GM12878 (cell line): Measurements from ENCODE around the gene CREBRF. TPM values are rescaled to one million over a fixed set of nuclear protein-coding genes. Genes with fewer than 3 reads are reported as not detected.

Experiments
- ATAC-seq: fragments of 200-7000 bp; cut with Tn5 transposase; 3 replicates; pipeline ENCODE4 v1.9.1; 2020; ENCODE audit warnings: mild to moderate bottlenecking, moderate library complexity
- BruUV-seq: library from RNA; stranded (reverse); fragments of 400-500 nt; replicated peaks from 2 replicates; lab custom pipeline; 2021; lab: Mats Ljungman, UMichigan
- CTCF ChIA-PET: fragments of 300-600 bp; sonication (Branson Sonifier 250); formaldehyde crosslinking; extraction: SDS; loops from one replicate; lab custom pipeline; 2021; ENCODE audit warnings: inconsistent platforms; lab: Yijun Ruan, JAX
- POLR2A ChIA-PET: fragments of 350-600 bp; formaldehyde crosslinking; extraction: SDS; loops from one replicate; lab custom pipeline; 2021; ENCODE audit warnings: inconsistent platforms; lab: Charles Lee
- RAD21 ChIA-PET: fragments of 300-600 bp; sonication (Branson Sonifier 250); formaldehyde crosslinking; loops from one replicate; lab custom pipeline; 2023; ENCODE audit warnings: antibody characterized with exemption; ENCODE audit not compliant: unreplicated experiment; lab: Charles Lee
- SMC1A ChIA-PET: fragments of 300-600 bp; sonication (Branson Sonifier 250); formaldehyde crosslinking; loops from one replicate; lab custom pipeline; 2023; ENCODE audit not compliant: unreplicated experiment, uncharacterized antibody; lab: Charles Lee
- DNase-seq: peaks from one replicate; pipeline ENCODE4 v3.0.0-alpha.2; 2011; ENCODE audit warnings: low read depth, low spot score
- FAIRE-seq: peaks from 3 replicates; lab custom pipeline; 2011; peaks lifted over from hg19 to GRCh38; lab: Jason Lieb, UNC
- H2AFZ ChIP-seq: 2 replicates; pipeline ENCODE4 v1.6.0; 2011; ENCODE audit warnings: low read depth, low read length, control low read depth; ENCODE audit not compliant: control insufficient read depth
- H3K27ac ChIP-seq: 2 replicates; pipeline ENCODE4 v1.5.1; 2011; ENCODE audit warnings: control low read depth; ENCODE audit not compliant: control insufficient read depth, insufficient read depth
- H3K27me3 ChIP-seq, 2 experiments: replicated peaks in 1 of 2; 2 replicates each; pipeline versions ENCODE4 v1.6.0 to v1.6.1; 2011; ENCODE audit warnings: low read length in 1 of 2; ENCODE audit not compliant: control insufficient read depth in 2 of 2, insufficient read depth in 2 of 2
- H3K36me3 ChIP-seq, 2 experiments: 2 replicates each; pipeline ENCODE4 v1.5.1; 2011; ENCODE audit warnings: low read length in 1 of 2; ENCODE audit not compliant: control insufficient read depth in 2 of 2, insufficient read depth in 2 of 2
- H3K4me1 ChIP-seq: 2 replicates; pipeline ENCODE4 v1.6.1; 2011; ENCODE audit warnings: mild to moderate bottlenecking, low read length, moderate library complexity, mixed read lengths; ENCODE audit not compliant: control insufficient read depth, insufficient read depth
- H3K4me2 ChIP-seq: 2 replicates; pipeline ENCODE4 v1.6.0; 2011; ENCODE audit warnings: control low read depth; ENCODE audit not compliant: control insufficient read depth, insufficient read depth
- H3K4me3 ChIP-seq: fragments of 200-600 bp; sonication (generic); 2 replicates; pipeline ENCODE4 v1.5.1; 2016
- H3K79me2 ChIP-seq: 2 replicates; pipeline ENCODE4 v1.6.0; 2011; ENCODE audit warnings: low read length; ENCODE audit not compliant: control insufficient read depth, insufficient read depth
- H3K9ac ChIP-seq: 2 replicates; pipeline ENCODE4 v1.8.0; 2011; ENCODE audit warnings: low read length, control low read depth, mixed read lengths; ENCODE audit not compliant: control insufficient read depth, insufficient read depth
- H3K9me3 ChIP-seq: replicated peaks from 3 replicates; pipeline ENCODE4 v1.5.1; 2011; ENCODE audit warnings: mild to moderate bottlenecking, low read length; ENCODE audit not compliant: control insufficient read depth, insufficient read depth
- H4K20me1 ChIP-seq: 2 replicates; pipeline ENCODE4 v1.6.0; 2011; ENCODE audit not compliant: control insufficient read depth, insufficient read depth
- ASH2L ChIP-seq: fragments of 300-600, 200-600 bp; sonication (generic); IDR thresholded peaks from 2 replicates; pipeline ENCODE4 v1.6.1; 2017; ENCODE audit warnings: low read depth, mild to moderate bottlenecking, borderline replicate concordance
- BCL11A ChIP-seq: IDR thresholded peaks from 2 replicates; pipeline ENCODE4 v1.6.1; 2011; ENCODE audit warnings: low read depth, low read length
- CHD1 ChIP-seq: IDR thresholded peaks from 2 replicates; pipeline ENCODE4 v1.6.1; 2012; ENCODE audit warnings: low read depth, low read length, improper control_type of control experiment
- CREB1 ChIP-seq: IDR thresholded peaks from 2 replicates; pipeline ENCODE4 v1.6.1; 2012; ENCODE audit warnings: low read depth, mild to moderate bottlenecking, inconsistent platforms
- IKZF1 ChIP-seq: fragments of 450-650 bp; conservative IDR thresholded peaks from 2 replicates; pipeline ENCODE4 v1.6.1; 2017; ENCODE audit warnings: antibody characterized with exemption, mild to moderate bottlenecking
- NR2C1 ChIP-seq: fragments of 450-650 bp; IDR thresholded peaks from 2 replicates; pipeline ENCODE4 v1.6.1; 2017; ENCODE audit warnings: antibody characterized with exemption, mild to moderate bottlenecking, moderate library complexity
- NR2F1 ChIP-seq: fragments of 450-650 bp; conservative IDR thresholded peaks from 2 replicates; pipeline ENCODE4 v1.6.1; 2017; ENCODE audit warnings: mild to moderate bottlenecking
- PAX8 ChIP-seq: fragments of 450-650 bp; IDR thresholded peaks from 2 replicates; pipeline ENCODE4 v1.6.1; 2017; ENCODE audit warnings: mild to moderate bottlenecking, moderate library complexity
- RBBP5 ChIP-seq: fragments of 200-600 bp; sonication (generic); conservative IDR thresholded peaks from 2 replicates; pipeline ENCODE4 v1.6.1; 2016
- RUNX3 ChIP-seq: IDR thresholded peaks from 2 replicates; pipeline ENCODE4 v1.6.1; 2012; ENCODE audit warnings: low read length, inconsistent platforms
- SMC3 ChIP-seq: IDR thresholded peaks from 2 replicates; pipeline ENCODE4 v1.6.1; 2011; ENCODE audit warnings: low read length, improper control_type of control experiment, borderline replicate concordance
- SP1 ChIP-seq: IDR thresholded peaks from one replicate; pipeline ENCODE4 v1.6.1; 2011; ENCODE audit warnings: low read depth, low read length
- SREBF1 ChIP-seq: IDR thresholded peaks from 2 replicates; pipeline ENCODE4 v1.6.1; 2012; ENCODE audit warnings: mild to moderate bottlenecking, low read length
- SRF ChIP-seq, 2 experiments: IDR thresholded peaks; 2 replicates each; pipeline ENCODE4 v1.6.1; 2011; ENCODE audit warnings: low read depth in 2 of 2, low read length in 2 of 2, mild to moderate bottlenecking in 1 of 2, moderate library complexity in 1 of 2
- TARDBP ChIP-seq: IDR thresholded peaks from 2 replicates; pipeline ENCODE4 v1.6.1; 2016; ENCODE audit warnings: borderline replicate concordance
- TCF3 ChIP-seq: IDR thresholded peaks from 2 replicates; pipeline ENCODE4 v1.6.1; 2012; ENCODE audit warnings: low read depth, mild to moderate bottlenecking, low read length, borderline replicate concordance; ENCODE audit not compliant: insufficient read depth
- TCF7 ChIP-seq: IDR thresholded peaks from 2 replicates; pipeline ENCODE4 v1.6.1; 2014; ENCODE audit warnings: antibody characterized with exemption, borderline replicate concordance
- ZSCAN29 ChIP-seq: fragments of 450-650 bp; IDR thresholded peaks from 2 replicates; pipeline ENCODE4 v1.6.1; 2017; ENCODE audit warnings: mild to moderate bottlenecking, moderate library complexity
- WGBS: methylation state at CpG from one replicate; pipeline ENCODE4 v1.1.6; 2016; ENCODE audit warnings: low lambda C conversion rate; ENCODE audit not compliant: insufficient replicate concordance, insufficient coverage; ENCODE audit errors: missing lambda C conversion rate; 5-methylcytosine and 5-hydroxymethylcytosine counted together
- in situ Hi-C: fragments of 300-500 bp; cut with MboI; formaldehyde crosslinking; loops from 9 replicates; pipeline ENCODE4 v1.14.3; 2018; ENCODE audit warnings: mixed read lengths
- intact Hi-C: fragments of 100-400 bp; cut with micrococcal nuclease; formaldehyde crosslinking; loops from one replicate; pipeline ENCODE4 v1.14.2; 2022; ENCODE audit not compliant: unreplicated experiment
- polyA plus RNA-seq, 11 experiments: library from polyadenylated mRNA; depleted of rRNA in 4 of 11; unstranded in 6 of 11; stranded (reverse) in 5 of 11; fragments of >200 nt; fragmentation: Nextera tagmentation in 4 of 11; fragmentation: Illumina TruSeq in 1 of 11; extraction: Ambion mirVana in 4 of 11; extraction: Trizol in 1 of 11; gene quantifications; 1 replicate in 1 of 11; 2 replicates in 10 of 11; pipeline versions ENCODE4 v1.2.1 to v1.2.3, GENCODE V29; 2011 to 2016; ENCODE audit warnings: inconsistent platforms in 2 of 11, missing spikeins in 2 of 11, low read depth in 1 of 11
- total RNA-seq, 4 experiments: library from RNA; depleted of rRNA in 3 of 4; stranded (reverse); fragments of >200 nt in 3 of 4; fragmentation: Illumina TruSeq in 1 of 4; extraction: Trizol in 1 of 4; gene quantifications; 2 replicates each; pipeline versions ENCODE4 v1.2.1 to v1.2.3, GENCODE V29; 2013 to 2021
- TF ChIP-seq, protein P1 (sequence below): IDR thresholded peaks from 2 replicates; pipeline ENCODE4 v1.6.1; 2011; ENCODE audit warnings: low read depth, mild to moderate bottlenecking, low read length, moderate library complexity, borderline replicate concordance; ENCODE audit errors: extremely low read depth
- TF ChIP-seq, protein P2 (sequence below): fragments of 450-650 bp; IDR thresholded peaks from 2 replicates; pipeline ENCODE4 v1.6.1; 2018; ENCODE audit warnings: borderline replicate concordance, mild to moderate bottlenecking; ENCODE audit not compliant: partially characterized antibody

The CREBRF gene
- total and polyA plus RNA-seq, 10 of the 15 experiments (the other 5 are each of a cell fraction or from before 2014, with no cell fraction given) = 1.2 to 12.7 (median 3.9) TPM

DNA sequence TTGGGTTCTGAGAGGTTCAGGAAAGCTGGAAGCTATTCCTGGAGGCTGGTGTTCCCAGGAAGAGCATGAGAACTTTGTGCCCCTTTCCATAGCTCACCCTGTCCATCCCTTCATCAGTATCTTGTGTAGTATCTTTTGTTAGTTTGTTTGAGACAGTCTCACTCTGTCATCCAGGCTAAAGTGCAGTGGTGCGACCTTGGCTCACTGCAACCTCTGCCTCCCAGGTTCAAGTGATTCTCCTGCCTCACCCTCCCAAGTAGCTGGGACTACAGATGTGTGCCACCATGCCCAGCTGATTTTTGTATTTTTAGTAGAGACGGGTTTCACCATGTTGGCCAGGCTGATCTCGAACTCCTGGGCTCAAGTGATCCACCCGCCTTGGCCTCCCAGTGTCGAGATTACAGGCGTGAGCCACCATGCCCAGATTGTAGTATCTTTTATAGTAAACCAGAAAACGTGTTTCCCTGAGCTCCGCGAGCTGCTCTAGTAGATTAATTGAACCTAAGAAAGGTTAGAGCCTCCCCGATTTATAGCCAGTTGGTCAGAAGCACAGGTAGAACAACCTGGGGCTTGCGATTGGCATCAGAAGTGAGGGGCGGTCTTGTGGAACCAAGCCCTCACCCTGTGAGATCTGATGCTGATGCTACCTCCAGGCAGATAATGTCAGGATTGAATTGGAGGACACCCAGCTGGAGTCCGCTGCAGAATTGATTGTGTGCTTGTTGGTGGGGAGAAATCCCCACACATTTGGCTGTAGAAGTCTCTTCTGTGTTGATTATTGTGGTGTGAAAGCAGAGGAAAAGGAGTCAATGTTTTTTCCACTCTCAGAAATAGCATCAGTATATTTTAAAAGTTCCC is 40.3 kb upstream of the CREBRF start:
- RAD21 ChIA-PET = no interaction called here
- in situ Hi-C loops (no loop called here), intact Hi-C loops (no loop called here)
- ATAC-seq (no peak), FAIRE-seq (no peak), DNase-seq (no peak)
- SMC1A ChIA-PET = interaction anchor here (0.6 to 2.2 kb wide), 5 partner anchors 9 to 34 kb away, joined by 3 to 7 read pairs (median 3); no protein-coding TSS in a partner anchor
- Histone ChIP-seq H3K4me1 (no peaks in the 10 kb centered on the region), H3K9me3 (no peaks in the 10 kb centered on the region), H3K4me2 (no peak overlapping the region), H3K27me3 (no peaks in the 10 kb centered on the region), H3K79me2 (peaks cover 59% of the 10 kb centered on the region), H2AFZ (no peak overlapping the region), H3K4me3 (no peak overlapping the region), H4K20me1 (peaks cover 6% of the 10 kb centered on the region; the same call in 1 of the 2 replicates), H3K9ac (no peak overlapping the region), H3K27ac (no peak overlapping the region), H3K36me3 (peaks cover 2 to 21% of the 10 kb centered on the region in 2 experiments)
- 96% methylated on average over 13 of the region's 13 CpGs for whole genome bisulfite sequencing
- TF ChIP-seq SMC3 (no peak), ZSCAN29 (no peak), CHD1 (no peak), IKZF1 (no peak), NR2F1 (no peak), RBBP5 (no peak), NR2C1 (no peak), TARDBP (no peak), TCF3 (no peak), TCF7 (no peak), ASH2L (no peak), SRF (IDR thresholded peaks at IDR 0.05; ENCODE audit: low read depth in 2 of 2, low read length in 2 of 2) (no peak), CREB1 (no peak), SREBF1 (no peak), PAX8 (no peak), SP1 (no peak), RUNX3 (no peak), BCL11A (no peak)
- TF ChIP-seq, protein P1, sequence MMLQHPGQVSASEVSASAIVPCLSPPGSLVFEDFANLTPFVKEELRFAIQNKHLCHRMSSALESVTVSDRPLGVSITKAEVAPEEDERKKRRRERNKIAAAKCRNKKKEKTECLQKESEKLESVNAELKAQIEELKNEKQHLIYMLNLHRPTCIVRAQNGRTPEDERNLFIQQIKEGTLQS = no peak
- TF ChIP-seq, protein P2, sequence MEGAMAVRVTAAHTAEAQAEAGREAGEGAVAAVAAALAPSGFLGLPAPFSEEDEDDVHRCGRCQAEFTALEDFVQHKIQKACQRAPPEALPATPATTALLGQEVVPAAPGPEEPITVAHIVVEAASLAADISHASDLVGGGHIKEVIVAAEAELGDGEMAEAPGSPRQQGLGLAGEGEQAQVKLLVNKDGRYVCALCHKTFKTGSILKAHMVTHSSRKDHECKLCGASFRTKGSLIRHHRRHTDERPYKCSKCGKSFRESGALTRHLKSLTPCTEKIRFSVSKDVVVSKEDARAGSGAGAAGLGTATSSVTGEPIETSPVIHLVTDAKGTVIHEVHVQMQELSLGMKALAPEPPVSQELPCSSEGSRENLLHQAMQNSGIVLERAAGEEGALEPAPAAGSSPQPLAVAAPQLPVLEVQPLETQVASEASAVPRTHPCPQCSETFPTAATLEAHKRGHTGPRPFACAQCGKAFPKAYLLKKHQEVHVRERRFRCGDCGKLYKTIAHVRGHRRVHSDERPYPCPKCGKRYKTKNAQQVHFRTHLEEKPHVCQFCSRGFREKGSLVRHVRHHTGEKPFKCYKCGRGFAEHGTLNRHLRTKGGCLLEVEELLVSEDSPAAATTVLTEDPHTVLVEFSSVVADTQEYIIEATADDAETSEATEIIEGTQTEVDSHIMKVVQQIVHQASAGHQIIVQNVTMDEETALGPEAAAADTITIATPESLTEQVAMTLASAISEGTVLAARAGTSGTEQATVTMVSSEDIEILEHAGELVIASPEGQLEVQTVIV = no peak
- BruUV-seq = no TSS peak
- POLR2A ChIA-PET = interaction anchor here (0.6 to 0.8 kb wide), 4 partner anchors 9 to 21 kb away, joined by 3 to 5 read pairs (median 4); no protein-coding TSS in a partner anchor
- CTCF ChIA-PET = interaction anchor here (1.0 kb wide), 1 partner anchor 129 kb away, joined by 3 read pairs; the partner anchor contains the start of gene BNIP1
